ENCODE results near the gene CUX1. TPM values are rescaled to one million over a fixed set of nuclear protein-coding genes. Genes with fewer than 3 reads are reported as not detected.

CUX1 gene
- total RNA-seq, 4 donors from 2014 or later, result 40.8 to 62.1 (median 43.8) TPM

DNA sequence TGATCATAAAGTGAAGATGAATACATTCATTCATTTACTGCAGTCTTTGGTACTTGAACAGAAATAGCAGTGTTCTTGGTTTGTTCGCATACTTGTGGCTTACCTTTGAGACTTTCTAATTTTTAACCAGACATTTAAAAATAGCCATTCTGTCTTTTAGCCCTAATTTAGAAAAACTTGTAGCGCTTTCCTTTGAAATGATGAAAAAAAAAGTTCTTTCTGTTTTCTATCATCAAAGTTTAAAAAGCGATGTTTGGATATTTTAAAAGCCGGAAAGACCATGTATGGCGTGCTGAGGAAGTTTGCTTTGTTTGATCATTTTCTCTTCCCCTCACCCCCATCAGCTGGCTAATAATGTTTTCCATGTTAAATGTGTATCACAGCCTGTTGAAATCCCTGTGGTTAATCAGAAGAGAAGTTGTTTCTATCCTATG, 116.3 kb downstream of the CUX1 start:
- no peak for DNase-seq (ENCODE audit: low spot score in 2 of 2)
- TF ChIP-seq, protein P1, sequence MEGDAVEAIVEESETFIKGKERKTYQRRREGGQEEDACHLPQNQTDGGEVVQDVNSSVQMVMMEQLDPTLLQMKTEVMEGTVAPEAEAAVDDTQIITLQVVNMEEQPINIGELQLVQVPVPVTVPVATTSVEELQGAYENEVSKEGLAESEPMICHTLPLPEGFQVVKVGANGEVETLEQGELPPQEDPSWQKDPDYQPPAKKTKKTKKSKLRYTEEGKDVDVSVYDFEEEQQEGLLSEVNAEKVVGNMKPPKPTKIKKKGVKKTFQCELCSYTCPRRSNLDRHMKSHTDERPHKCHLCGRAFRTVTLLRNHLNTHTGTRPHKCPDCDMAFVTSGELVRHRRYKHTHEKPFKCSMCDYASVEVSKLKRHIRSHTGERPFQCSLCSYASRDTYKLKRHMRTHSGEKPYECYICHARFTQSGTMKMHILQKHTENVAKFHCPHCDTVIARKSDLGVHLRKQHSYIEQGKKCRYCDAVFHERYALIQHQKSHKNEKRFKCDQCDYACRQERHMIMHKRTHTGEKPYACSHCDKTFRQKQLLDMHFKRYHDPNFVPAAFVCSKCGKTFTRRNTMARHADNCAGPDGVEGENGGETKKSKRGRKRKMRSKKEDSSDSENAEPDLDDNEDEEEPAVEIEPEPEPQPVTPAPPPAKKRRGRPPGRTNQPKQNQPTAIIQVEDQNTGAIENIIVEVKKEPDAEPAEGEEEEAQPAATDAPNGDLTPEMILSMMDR (IDR thresholded peaks at IDR 0.05), result no peak
- no peak for TF ChIP-seq POLR2A (IDR thresholded peaks at IDR 0.05)
- intact Hi-C loops (cut with DNase I; ENCODE audit: low total_unique reads), result no loop called here
- no peak overlapping the region for H3K4me3 ChIP-seq (ENCODE audit: low read depth, poor library complexity, severe bottlenecking)
- 88 to 89% methylated on average over 5 of the region's 5 CpGs for WGBS, 2 donors

GRCh38 chr7:101934618-101935017, 117.2 kb downstream of the CUX1 start:
- intact Hi-C loops (cut with DNase I; ENCODE audit: low total_unique reads), result no loop called here
- WGBS, 2 donors, result 48 to 59% methylated on average over 11 of the region's 11 CpGs
- TF ChIP-seq, protein P1 (IDR thresholded peaks at IDR 0.05), result no peak
- no peak for TF ChIP-seq POLR2A (IDR thresholded peaks at IDR 0.05)
- H3K4me3 ChIP-seq (ENCODE audit: low read depth, poor library complexity, severe bottlenecking), result no peak overlapping the region
- no peak for DNase-seq (ENCODE audit: low spot score in 2 of 2)

DNA sequence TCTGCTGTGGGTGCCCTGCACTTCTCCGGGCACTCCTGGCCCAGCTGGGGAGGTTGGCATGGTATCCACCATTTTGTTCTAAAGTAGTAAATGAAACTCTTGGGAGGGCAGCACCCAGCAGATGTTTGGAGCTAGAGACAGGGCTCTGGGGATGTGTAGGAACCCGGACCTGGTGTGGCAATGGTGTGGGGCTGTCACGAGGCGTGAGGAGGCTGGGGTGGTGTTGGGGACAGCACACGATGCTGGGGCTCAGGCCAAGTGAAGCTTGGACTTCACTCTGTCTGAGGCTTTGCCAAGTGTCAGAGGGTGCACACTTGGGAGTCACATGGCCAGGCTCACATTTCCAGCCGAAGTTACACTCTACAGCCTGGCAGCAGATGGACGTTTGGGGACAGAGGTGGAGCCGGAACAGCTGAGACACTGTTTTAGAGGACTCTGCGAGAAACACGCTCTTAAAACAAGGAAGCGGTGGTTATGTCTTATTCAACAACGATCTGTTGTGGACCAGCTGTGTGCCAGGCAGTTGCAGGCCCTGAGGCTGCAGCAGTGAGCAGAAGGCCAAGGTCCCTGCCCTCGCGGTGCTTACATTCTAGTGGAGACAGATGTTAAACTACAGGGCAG, 118.2 kb downstream of the CUX1 start:
- intact Hi-C loops (cut with DNase I; ENCODE audit: low total_unique reads), result no loop called here
- TF ChIP-seq, protein P1 (IDR thresholded peaks at IDR 0.05), result no peak
- TF ChIP-seq POLR2A (IDR thresholded peaks at IDR 0.05), result no peak
- H3K4me3 ChIP-seq (ENCODE audit: low read depth, poor library complexity, severe bottlenecking), result no peak overlapping the region
- no peak for DNase-seq (ENCODE audit: low spot score in 2 of 2)
- WGBS, 2 donors, result 66 to 78% methylated on average over 14 of the region's 14 CpGs

DNA sequence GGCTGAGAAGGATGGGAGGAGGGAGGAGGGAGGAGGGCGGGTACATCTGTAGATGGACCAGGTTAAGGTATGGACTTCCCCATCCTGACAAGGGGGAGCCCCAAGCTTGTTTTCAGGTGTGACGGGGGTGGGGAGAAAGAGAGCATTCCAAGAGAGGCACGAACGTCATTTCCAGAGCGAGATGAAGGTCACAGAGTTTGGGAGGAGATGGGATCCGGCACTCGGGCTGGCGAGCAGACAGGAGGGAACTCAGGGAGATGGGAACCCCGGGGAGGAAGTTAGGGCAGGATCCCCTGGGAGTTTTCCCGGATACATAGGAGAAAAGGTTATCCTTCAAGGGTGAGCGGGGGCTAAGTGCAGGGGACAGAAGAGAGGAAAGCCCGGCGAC, 118.8 kb downstream of the CUX1 start:
- 21 to 40% methylated on average over 13 of the region's 13 CpGs for WGBS, 2 donors
- DNase-seq (ENCODE audit: low spot score in 2 of 2), result no peak
- intact Hi-C loops (cut with DNase I; ENCODE audit: low total_unique reads), result no loop called here
- no peak overlapping the region for H3K4me3 ChIP-seq (ENCODE audit: low read depth, poor library complexity, severe bottlenecking)
- TF ChIP-seq, protein P1 (IDR thresholded peaks at IDR 0.05), result no peak
- no peak for TF ChIP-seq POLR2A (IDR thresholded peaks at IDR 0.05)

DNA sequence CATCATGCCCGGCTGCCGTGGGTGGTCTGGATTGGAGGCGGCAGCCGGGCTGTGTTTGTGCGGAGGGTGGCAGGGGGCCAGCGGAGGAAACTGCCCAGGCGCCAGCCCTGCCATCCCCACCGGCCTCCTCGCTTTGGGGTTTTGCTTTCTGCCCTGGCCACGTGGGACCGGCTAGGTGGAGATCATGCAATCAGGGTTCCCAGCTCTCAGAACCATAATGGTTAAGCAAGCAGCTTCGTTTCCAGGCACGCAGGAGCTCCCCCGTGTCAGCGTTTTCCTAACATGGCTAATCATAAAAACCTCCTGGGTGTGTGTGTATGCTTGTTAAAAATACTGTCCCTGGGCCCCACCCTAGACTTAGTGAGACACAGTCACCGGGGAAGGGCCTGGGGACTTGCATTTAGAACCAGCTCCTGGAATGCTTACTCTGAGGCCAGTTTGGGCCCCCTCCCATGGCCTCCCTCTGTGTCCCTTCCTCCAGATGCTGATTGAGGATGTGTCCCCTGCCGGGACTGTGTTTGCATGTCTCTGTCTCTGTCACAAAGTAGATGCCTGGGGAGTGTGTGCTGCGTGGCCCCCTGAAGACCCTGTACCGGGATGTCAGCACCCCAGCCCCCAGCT, 119.3 kb downstream of the CUX1 start:
- intact Hi-C loops (cut with DNase I; ENCODE audit: low total_unique reads), result no loop called here
- H3K4me3 ChIP-seq (ENCODE audit: low read depth, poor library complexity, severe bottlenecking), result no peak overlapping the region
- WGBS, 2 donors, result 22 to 24% methylated on average over 17 to 19 of the region's 19 CpGs
- no peak for DNase-seq (ENCODE audit: low spot score in 2 of 2)
- TF ChIP-seq POLR2A (IDR thresholded peaks at IDR 0.05), result no peak
- TF ChIP-seq, protein P1 (IDR thresholded peaks at IDR 0.05), result no peak

Data from lower leg skin (tissue), 4 donors.